WTC11 (cell line): ENCODE measurements around the gene FXYD7. TPM values are rescaled to one million over a fixed set of nuclear protein-coding genes. Genes with fewer than 3 reads are reported as not detected.
"Not testable (repeated sequence)": the region's sequence is repeated elsewhere in the genome, so short reads cannot be mapped to it uniquely, and the experiment has no call there.

Experiments
- ATAC-seq: fragments of 200-7000 bp; cut with Tn5 transposase; 2 replicates; pipeline ENCODE4 v1.10.0; 2021; ENCODE audit warnings: mild to moderate bottlenecking, moderate library complexity
- CTCF ChIA-PET: fragments of 300-600 bp; sonication (Branson Sonifier 250); formaldehyde crosslinking; loops from one replicate; lab custom pipeline; 2021; ENCODE audit warnings: antibody characterized with exemption; lab: Charles Lee
- POLR2A ChIA-PET: fragments of 350-600 bp; sonication (Branson Sonifier 250); formaldehyde crosslinking; loops from one replicate; lab custom pipeline; 2021; ENCODE audit warnings: antibody characterized with exemption; lab: Charles Lee
- DNase-seq: peaks from one replicate; pipeline ENCODE4 v3.0.0; 2021; ENCODE audit warnings: low spot score
- H3K27ac Mint-ChIP-seq: 2 replicates; pipeline ENCODE4 v1.8.0; 2021; ENCODE audit warnings: mixed read lengths
- H3K27me3 Mint-ChIP-seq: 2 replicates; pipeline ENCODE4 v1.8.0; 2021; ENCODE audit warnings: low read depth, mild to moderate bottlenecking, moderate library complexity, mixed read lengths
- H3K36me3 Mint-ChIP-seq: 2 replicates; pipeline ENCODE4 v1.8.0; 2021; ENCODE audit warnings: mixed read lengths
- H3K4me1 Mint-ChIP-seq: 2 replicates; pipeline ENCODE4 v1.8.0; 2022; ENCODE audit warnings: mixed read lengths
- H3K4me3 Mint-ChIP-seq: 2 replicates; pipeline ENCODE4 v1.8.0; 2021; ENCODE audit warnings: mild to moderate bottlenecking, moderate library complexity, mixed read lengths
- H3K9me3 Mint-ChIP-seq: 2 replicates; pipeline ENCODE4 v1.8.0; 2021; ENCODE audit warnings: mixed read lengths
- PRDM15 ChIP-seq: sonication (generic); formaldehyde crosslinking; IDR thresholded peaks from 2 replicates; pipeline ENCODE4 v1.8.0; 2022; ENCODE audit warnings: missing genetic modification reagents
- RELA ChIP-seq: sonication (generic); formaldehyde crosslinking; IDR thresholded peaks from 2 replicates; pipeline ENCODE4 v1.8.1; 2022; ENCODE audit warnings: missing genetic modification reagents, mild to moderate bottlenecking, borderline replicate concordance
- SOX15 ChIP-seq: fragments of 250-450 bp; sonication (Bioruptor Pico); IDR thresholded peaks from 2 replicates; pipeline ENCODE4 v1.9.0; 2021; ENCODE audit warnings: mild to moderate bottlenecking
- SP1 ChIP-seq: sonication (generic); formaldehyde crosslinking; conservative IDR thresholded peaks from 2 replicates; pipeline ENCODE4 v1.8.1; 2022; ENCODE audit warnings: missing genetic modification reagents
- TEAD1 ChIP-seq: sonication (generic); formaldehyde crosslinking; IDR thresholded peaks from 2 replicates; pipeline ENCODE4 v1.8.0; 2022; ENCODE audit warnings: mild to moderate bottlenecking, missing genetic modification reagents
- USF1 ChIP-seq: sonication (generic); formaldehyde crosslinking; IDR thresholded peaks from 2 replicates; pipeline ENCODE4 v1.8.0; 2022; ENCODE audit warnings: mild to moderate bottlenecking, missing genetic modification reagents
- ZNF396 ChIP-seq: fragments of 250-450 bp; sonication (Bioruptor Pico); IDR thresholded peaks from 2 replicates; pipeline ENCODE4 v1.8.0; 2021; ENCODE audit warnings: mild to moderate bottlenecking, moderate library complexity, borderline replicate concordance
- ZNF512 ChIP-seq: sonication (generic); formaldehyde crosslinking; IDR thresholded peaks from 2 replicates; pipeline ENCODE4 v1.8.1; 2022; ENCODE audit warnings: missing genetic modification reagents, borderline replicate concordance
- total RNA-seq: library from RNA; stranded (reverse); gene quantifications from 3 replicates; pipeline ENCODE4 v1.2.3, GENCODE V29; 2021
- TF ChIP-seq, protein P1 (sequence below): sonication (generic); formaldehyde crosslinking; IDR thresholded peaks from 2 replicates; pipeline ENCODE4 v1.8.0; 2022; ENCODE audit warnings: mild to moderate bottlenecking, missing genetic modification reagents
- TF ChIP-seq, protein P2 (sequence below): sonication (generic); formaldehyde crosslinking; IDR thresholded peaks from 2 replicates; pipeline ENCODE4 v1.8.1; 2023; ENCODE audit warnings: mild to moderate bottlenecking, missing genetic modification reagents
- TF ChIP-seq, protein P3 (sequence below): sonication (generic); formaldehyde crosslinking; IDR thresholded peaks from 2 replicates; pipeline ENCODE4 v1.8.1; 2022; ENCODE audit warnings: mild to moderate bottlenecking, missing genetic modification reagents, moderate library complexity, borderline replicate concordance
- TF ChIP-seq, protein P4 (sequence below): sonication (generic); formaldehyde crosslinking; IDR thresholded peaks from 2 replicates; pipeline ENCODE4 v1.8.1; 2023; ENCODE audit warnings: mild to moderate bottlenecking, missing genetic modification reagents
- TF ChIP-seq, protein P5 (sequence below): sonication (generic); formaldehyde crosslinking; IDR thresholded peaks from 2 replicates; pipeline ENCODE4 v1.8.0; 2023; ENCODE audit warnings: missing genetic modification reagents
- TF ChIP-seq, protein P6 (sequence below): sonication (generic); formaldehyde crosslinking; IDR thresholded peaks from 2 replicates; pipeline ENCODE4 v1.8.0; 2023; ENCODE audit warnings: missing genetic modification reagents, mild to moderate bottlenecking, borderline replicate concordance

Gene FXYD7
- total RNA-seq, 1 experiment from 2014 or later, result 16.7 TPM

GRCh38 chr19:35128398-35129057 is 14.5 kb upstream of the FXYD7 start:
- ATAC-seq (no peak), DNase-seq (no peak)
- no peak overlapping the region for H3K4me3 Mint-ChIP-seq
- ChIA-PET POLR2A (no interaction called here), CTCF (interaction anchor here (2.3 to 5.8 kb wide), 3 partner anchors 13 to 73 kb away, joined by 10 to 46 read pairs (median 10); partner anchors contain the start of gene FXYD3)
- H3K9me3 Mint-ChIP-seq, result peaks cover 12% of the 10 kb centered on the region
- TF ChIP-seq TEAD1 (no peak), ZNF396 (no peak), USF1 (CRISPR knock-in tag) (no peak), PRDM15 (CRISPR knock-in tag) (no peak), SP1 (no peak), RELA (no peak), ZNF512 (no peak), SOX15 (CRISPR knock-in tag) (no peak)
- TF ChIP-seq, protein P1, sequence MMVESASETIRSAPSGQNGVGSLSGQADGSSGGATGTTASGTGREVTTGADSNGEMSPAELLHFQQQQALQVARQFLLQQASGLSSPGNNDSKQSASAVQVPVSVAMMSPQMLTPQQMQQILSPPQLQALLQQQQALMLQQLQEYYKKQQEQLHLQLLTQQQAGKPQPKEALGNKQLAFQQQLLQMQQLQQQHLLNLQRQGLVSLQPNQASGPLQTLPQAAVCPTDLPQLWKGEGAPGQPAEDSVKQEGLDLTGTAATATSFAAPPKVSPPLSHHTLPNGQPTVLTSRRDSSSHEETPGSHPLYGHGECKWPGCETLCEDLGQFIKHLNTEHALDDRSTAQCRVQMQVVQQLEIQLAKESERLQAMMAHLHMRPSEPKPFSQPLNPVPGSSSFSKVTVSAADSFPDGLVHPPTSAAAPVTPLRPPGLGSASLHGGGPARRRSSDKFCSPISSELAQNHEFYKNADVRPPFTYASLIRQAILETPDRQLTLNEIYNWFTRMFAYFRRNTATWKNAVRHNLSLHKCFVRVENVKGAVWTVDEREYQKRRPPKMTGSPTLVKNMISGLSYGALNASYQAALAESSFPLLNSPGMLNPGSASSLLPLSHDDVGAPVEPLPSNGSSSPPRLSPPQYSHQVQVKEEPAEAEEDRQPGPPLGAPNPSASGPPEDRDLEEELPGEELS (CRISPR knock-in tag), result no peak
- TF ChIP-seq, protein P2, sequence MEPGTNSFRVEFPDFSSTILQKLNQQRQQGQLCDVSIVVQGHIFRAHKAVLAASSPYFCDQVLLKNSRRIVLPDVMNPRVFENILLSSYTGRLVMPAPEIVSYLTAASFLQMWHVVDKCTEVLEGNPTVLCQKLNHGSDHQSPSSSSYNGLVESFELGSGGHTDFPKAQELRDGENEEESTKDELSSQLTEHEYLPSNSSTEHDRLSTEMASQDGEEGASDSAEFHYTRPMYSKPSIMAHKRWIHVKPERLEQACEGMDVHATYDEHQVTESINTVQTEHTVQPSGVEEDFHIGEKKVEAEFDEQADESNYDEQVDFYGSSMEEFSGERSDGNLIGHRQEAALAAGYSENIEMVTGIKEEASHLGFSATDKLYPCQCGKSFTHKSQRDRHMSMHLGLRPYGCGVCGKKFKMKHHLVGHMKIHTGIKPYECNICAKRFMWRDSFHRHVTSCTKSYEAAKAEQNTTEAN, result no peak
- TF ChIP-seq, protein P3, sequence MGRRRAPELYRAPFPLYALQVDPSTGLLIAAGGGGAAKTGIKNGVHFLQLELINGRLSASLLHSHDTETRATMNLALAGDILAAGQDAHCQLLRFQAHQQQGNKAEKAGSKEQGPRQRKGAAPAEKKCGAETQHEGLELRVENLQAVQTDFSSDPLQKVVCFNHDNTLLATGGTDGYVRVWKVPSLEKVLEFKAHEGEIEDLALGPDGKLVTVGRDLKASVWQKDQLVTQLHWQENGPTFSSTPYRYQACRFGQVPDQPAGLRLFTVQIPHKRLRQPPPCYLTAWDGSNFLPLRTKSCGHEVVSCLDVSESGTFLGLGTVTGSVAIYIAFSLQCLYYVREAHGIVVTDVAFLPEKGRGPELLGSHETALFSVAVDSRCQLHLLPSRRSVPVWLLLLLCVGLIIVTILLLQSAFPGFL, result no peak
- TF ChIP-seq, protein P4, sequence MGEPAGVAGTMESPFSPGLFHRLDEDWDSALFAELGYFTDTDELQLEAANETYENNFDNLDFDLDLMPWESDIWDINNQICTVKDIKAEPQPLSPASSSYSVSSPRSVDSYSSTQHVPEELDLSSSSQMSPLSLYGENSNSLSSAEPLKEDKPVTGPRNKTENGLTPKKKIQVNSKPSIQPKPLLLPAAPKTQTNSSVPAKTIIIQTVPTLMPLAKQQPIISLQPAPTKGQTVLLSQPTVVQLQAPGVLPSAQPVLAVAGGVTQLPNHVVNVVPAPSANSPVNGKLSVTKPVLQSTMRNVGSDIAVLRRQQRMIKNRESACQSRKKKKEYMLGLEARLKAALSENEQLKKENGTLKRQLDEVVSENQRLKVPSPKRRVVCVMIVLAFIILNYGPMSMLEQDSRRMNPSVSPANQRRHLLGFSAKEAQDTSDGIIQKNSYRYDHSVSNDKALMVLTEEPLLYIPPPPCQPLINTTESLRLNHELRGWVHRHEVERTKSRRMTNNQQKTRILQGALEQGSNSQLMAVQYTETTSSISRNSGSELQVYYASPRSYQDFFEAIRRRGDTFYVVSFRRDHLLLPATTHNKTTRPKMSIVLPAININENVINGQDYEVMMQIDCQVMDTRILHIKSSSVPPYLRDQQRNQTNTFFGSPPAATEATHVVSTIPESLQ (CRISPR knock-in tag), result no peak
- TF ChIP-seq, protein P5, sequence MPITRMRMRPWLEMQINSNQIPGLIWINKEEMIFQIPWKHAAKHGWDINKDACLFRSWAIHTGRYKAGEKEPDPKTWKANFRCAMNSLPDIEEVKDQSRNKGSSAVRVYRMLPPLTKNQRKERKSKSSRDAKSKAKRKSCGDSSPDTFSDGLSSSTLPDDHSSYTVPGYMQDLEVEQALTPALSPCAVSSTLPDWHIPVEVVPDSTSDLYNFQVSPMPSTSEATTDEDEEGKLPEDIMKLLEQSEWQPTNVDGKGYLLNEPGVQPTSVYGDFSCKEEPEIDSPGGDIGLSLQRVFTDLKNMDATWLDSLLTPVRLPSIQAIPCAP (CRISPR knock-in tag), result no peak
- TF ChIP-seq, protein P6, sequence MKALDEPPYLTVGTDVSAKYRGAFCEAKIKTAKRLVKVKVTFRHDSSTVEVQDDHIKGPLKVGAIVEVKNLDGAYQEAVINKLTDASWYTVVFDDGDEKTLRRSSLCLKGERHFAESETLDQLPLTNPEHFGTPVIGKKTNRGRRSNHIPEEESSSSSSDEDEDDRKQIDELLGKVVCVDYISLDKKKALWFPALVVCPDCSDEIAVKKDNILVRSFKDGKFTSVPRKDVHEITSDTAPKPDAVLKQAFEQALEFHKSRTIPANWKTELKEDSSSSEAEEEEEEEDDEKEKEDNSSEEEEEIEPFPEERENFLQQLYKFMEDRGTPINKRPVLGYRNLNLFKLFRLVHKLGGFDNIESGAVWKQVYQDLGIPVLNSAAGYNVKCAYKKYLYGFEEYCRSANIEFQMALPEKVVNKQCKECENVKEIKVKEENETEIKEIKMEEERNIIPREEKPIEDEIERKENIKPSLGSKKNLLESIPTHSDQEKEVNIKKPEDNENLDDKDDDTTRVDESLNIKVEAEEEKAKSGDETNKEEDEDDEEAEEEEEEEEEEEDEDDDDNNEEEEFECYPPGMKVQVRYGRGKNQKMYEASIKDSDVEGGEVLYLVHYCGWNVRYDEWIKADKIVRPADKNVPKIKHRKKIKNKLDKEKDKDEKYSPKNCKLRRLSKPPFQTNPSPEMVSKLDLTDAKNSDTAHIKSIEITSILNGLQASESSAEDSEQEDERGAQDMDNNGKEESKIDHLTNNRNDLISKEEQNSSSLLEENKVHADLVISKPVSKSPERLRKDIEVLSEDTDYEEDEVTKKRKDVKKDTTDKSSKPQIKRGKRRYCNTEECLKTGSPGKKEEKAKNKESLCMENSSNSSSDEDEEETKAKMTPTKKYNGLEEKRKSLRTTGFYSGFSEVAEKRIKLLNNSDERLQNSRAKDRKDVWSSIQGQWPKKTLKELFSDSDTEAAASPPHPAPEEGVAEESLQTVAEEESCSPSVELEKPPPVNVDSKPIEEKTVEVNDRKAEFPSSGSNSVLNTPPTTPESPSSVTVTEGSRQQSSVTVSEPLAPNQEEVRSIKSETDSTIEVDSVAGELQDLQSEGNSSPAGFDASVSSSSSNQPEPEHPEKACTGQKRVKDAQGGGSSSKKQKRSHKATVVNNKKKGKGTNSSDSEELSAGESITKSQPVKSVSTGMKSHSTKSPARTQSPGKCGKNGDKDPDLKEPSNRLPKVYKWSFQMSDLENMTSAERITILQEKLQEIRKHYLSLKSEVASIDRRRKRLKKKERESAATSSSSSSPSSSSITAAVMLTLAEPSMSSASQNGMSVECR, result no peak
- H3K27ac Mint-ChIP-seq, result no peak overlapping the region
- peaks cover 4% of the 10 kb centered on the region; the same call in 1 of the 2 replicates for H3K36me3 Mint-ChIP-seq
- peaks cover 4% of the 10 kb centered on the region for H3K27me3 Mint-ChIP-seq
- H3K4me1 Mint-ChIP-seq, result peaks cover 14% of the 10 kb centered on the region

GRCh38 chr19:35129724-35130274 is 13.3 kb upstream of the FXYD7 start:
- not testable (repeated sequence) for H3K4me3 Mint-ChIP-seq
- POLR2A ChIA-PET, result interaction anchor here (0.6 kb wide), 1 partner anchor 697 kb away, joined by 3 read pairs; no protein-coding TSS in a partner anchor
- CTCF ChIA-PET, result interaction anchor here (0.6 to 1.1 kb wide), 2 partner anchors 11 to 15 kb away, joined by 4 read pairs; no protein-coding TSS in a partner anchor

More at GRCh38 chr19:35129724-35130274, 13.3 kb upstream of the FXYD7 start:
- H3K36me3 Mint-ChIP-seq, ATAC-seq, DNase-seq, H3K4me1 Mint-ChIP-seq, H3K27me3 Mint-ChIP-seq, H3K27ac Mint-ChIP-seq: not testable (repeated sequence)
- H3K9me3 Mint-ChIP-seq, result peaks cover 12% of the 10 kb centered on the region
